Stomach (tissue), 4 donors: ENCODE measurements around the gene CPLX1.

Experiments
- CTCF ChIP-seq, 7 experiments: fragments of 450-650 bp in 4 of 7; fragments of 200-600 bp in 3 of 7; sonication (generic) in 3 of 7; IDR thresholded peaks; one replicate each; pipeline ENCODE4 v1.5.1; 2016 to 2019; ENCODE audit warnings: antibody characterized with exemption in 7 of 7, control low read depth in 2 of 7, mild to moderate bottlenecking in 1 of 7
- POLR2A ChIP-seq, 4 donors: fragments of 450-650 bp; IDR thresholded peaks; one replicate each; pipeline ENCODE4 v1.6.1; 2016; ENCODE audit warnings: antibody characterized with exemption in 4 of 4, control low read depth in 2 of 4, mild to moderate bottlenecking in 1 of 4, moderate library complexity in 1 of 4
- POLR2AphosphoS5 ChIP-seq, 3 donors: sonication (generic); formaldehyde crosslinking; IDR thresholded peaks; one replicate each; pipeline ENCODE4 v1.6.1; 2016; ENCODE audit warnings: antibody characterized with exemption in 3 of 3

DNA sequence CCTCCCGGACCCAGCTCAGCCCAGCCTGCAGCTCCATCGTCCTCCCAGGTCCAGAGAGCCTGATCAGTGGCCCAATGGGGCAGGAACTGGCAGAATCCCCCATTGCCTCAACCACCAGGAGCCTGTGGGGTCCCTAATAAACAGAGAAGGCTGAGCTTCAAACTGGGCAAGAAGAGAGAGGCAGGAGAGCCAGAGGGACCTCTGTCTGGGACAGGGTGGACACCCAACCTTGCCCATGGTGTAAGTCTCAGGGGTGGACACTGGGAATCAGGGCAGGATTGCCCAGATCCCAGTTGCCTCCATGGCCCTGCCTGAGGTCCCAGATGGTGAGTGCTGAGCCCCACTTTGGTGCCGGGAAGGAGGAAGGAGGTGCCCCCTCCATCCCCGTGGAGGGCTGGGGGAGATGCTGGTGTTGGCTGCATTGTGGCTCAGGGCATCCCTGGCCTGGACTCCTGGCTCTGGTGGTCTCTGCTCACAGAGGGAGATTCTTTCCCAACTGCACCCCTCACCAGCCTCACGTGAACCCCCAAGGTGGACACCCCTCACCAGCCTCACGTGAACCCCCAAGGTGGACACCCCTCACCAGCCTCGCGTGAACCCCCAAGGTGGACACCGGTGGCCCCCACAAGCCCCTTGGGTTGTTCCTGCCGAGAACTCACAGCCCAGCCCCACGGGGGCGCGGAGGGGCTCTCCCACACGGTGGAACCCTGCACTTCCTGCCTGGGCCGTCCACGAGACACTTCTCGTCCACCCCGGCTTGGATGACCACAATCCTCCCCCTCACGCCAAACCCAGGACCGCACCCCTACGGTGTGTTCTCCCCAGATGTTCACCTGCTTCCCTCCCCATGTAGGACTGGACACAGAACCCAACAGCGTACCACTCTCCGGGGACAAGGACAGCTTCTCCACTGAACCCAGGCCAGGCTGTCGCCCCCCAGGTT lies 5.4 kb downstream of the CPLX1 start:
- TF ChIP-seq CTCF (IDR thresholded peaks at IDR 0.05) (no peak), POLR2AphosphoS5 (IDR thresholded peaks at IDR 0.05) (no peak), POLR2A (IDR thresholded peaks at IDR 0.05) (no peak)
